A673 (cell line): Measurements from ENCODE around the gene PIM2. TPM values are rescaled to one million over a fixed set of nuclear protein-coding genes. Genes with fewer than 3 reads are reported as not detected.

Source experiments
- BruUV-seq: library from RNA; stranded (reverse); fragments of 400-500 nt; replicated peaks from 2 replicates; lab custom pipeline; 2021; lab: Mats Ljungman, UMichigan
- CTCF ChIA-PET: fragments of 300-600 bp; sonication (Branson Sonifier 250); formaldehyde crosslinking; loops from one replicate; lab custom pipeline; 2022; ENCODE audit warnings: antibody characterized with exemption; lab: Charles Lee
- POLR2A ChIA-PET: fragments of 300-600 bp; sonication (Branson Sonifier 250); formaldehyde crosslinking; loops from one replicate; lab custom pipeline; 2022; ENCODE audit warnings: antibody characterized with exemption; ENCODE audit not compliant: low non-redundant PET; lab: Charles Lee
- DNase-seq: peaks from one replicate; pipeline ENCODE4 v3.0.0-alpha.2; 2015; ENCODE audit warnings: low spot score
- H3K27ac ChIP-seq: fragments of 200-600 bp; sonication (generic); 2 replicates; pipeline ENCODE4 v1.5.1; 2016; ENCODE audit warnings: mixed run types, low read depth, mild to moderate bottlenecking, mixed read lengths, antibody characterized with exemption, low read length; ENCODE audit not compliant: poor library complexity, severe bottlenecking
- H3K27me3 ChIP-seq: fragments of 200-600 bp; sonication (generic); replicated peaks from 2 replicates; pipeline ENCODE4 v1.6.1; 2017; ENCODE audit warnings: mixed run types, low read depth, mild to moderate bottlenecking, mixed read lengths, antibody characterized with exemption, low read length; ENCODE audit not compliant: insufficient read depth, poor library complexity
- H3K36me3 ChIP-seq: fragments of 200-600 bp; sonication (generic); 2 replicates; pipeline ENCODE4 v1.6.1; 2016; ENCODE audit warnings: mixed run types, mild to moderate bottlenecking, mixed read lengths, antibody characterized with exemption, low read length; ENCODE audit not compliant: insufficient read depth, poor library complexity, severe bottlenecking
- H3K4me1 ChIP-seq: fragments of 200-600 bp; sonication (generic); 2 replicates; pipeline ENCODE4 v1.6.1; 2017; ENCODE audit warnings: mixed run types, mild to moderate bottlenecking, mixed read lengths, antibody characterized with exemption, low read length; ENCODE audit not compliant: insufficient read depth, poor library complexity, severe bottlenecking
- H3K4me3 ChIP-seq: fragments of 200-600 bp; sonication (generic); 2 replicates; pipeline ENCODE4 v1.5.1; 2016; ENCODE audit warnings: low read depth, mixed run types, mild to moderate bottlenecking, mixed read lengths, low read length; ENCODE audit not compliant: poor library complexity, severe bottlenecking
- H3K9me3 ChIP-seq: fragments of 200-600 bp; sonication (generic); 2 replicates; pipeline ENCODE4 v1.6.1; 2016; ENCODE audit warnings: mixed run types, low read depth, mild to moderate bottlenecking, mixed read lengths, antibody characterized with exemption, low read length; ENCODE audit not compliant: poor library complexity, severe bottlenecking
- CTCF ChIP-seq: fragments of 300-800, 200-600 bp; sonication (generic); conservative IDR thresholded peaks from 2 replicates; pipeline ENCODE4 v1.5.1; 2017; ENCODE audit warnings: low read depth, mild to moderate bottlenecking, antibody characterized with exemption, low read length, moderate library complexity, mixed read lengths
- EZH2 ChIP-seq: fragments of 200-600 bp; sonication (generic); IDR thresholded peaks from 2 replicates; pipeline ENCODE4 v1.6.1; 2017; ENCODE audit warnings: borderline replicate concordance, low read depth, mild to moderate bottlenecking, mixed read lengths, antibody characterized with exemption, low read length; ENCODE audit not compliant: poor library complexity, severe bottlenecking
- intact Hi-C: fragments of 100-400 bp; cut with micrococcal nuclease; formaldehyde crosslinking; loops from one replicate; pipeline ENCODE4 v1.10.0; 2022; ENCODE audit not compliant: unreplicated experiment
- total RNA-seq: library from RNA; stranded (reverse); gene quantifications from 2 replicates; pipeline ENCODE4 v1.2.3, GENCODE V29; 2021

Gene PIM2
- total RNA-seq, 1 experiment from 2014 or later = 19.9 TPM

- H3K9me3 ChIP-seq = no peaks in the 10 kb centered on the region
- no peak overlapping the region for H3K27ac ChIP-seq
- ChIA-PET CTCF (no interaction called here), POLR2A (interaction anchor here (0.6 kb wide), 1 partner anchor 52 kb away, joined by 4 read pairs; no protein-coding TSS in a partner anchor)
- intact Hi-C loops = loop anchor here (10.0 kb wide), 1 partner anchor 89 kb away; the partner anchor contains the start of gene HDAC6
- TF ChIP-seq CTCF (no peak), EZH2 (no peak)
- no TSS peak for BruUV-seq
- no peaks in the 10 kb centered on the region for H3K27me3 ChIP-seq
- H3K36me3 ChIP-seq = no peaks in the 10 kb centered on the region
- DNase-seq = no peak
- no peaks in the 10 kb centered on the region for H3K4me1 ChIP-seq
- no peak overlapping the region for H3K4me3 ChIP-seq
Observed at GRCh38 chrX:48893556-48894348, 25.1 kb downstream of the PIM2 start.

GRCh38 chrX:48892896-48893295, 25.9 kb downstream of the PIM2 start:
- Histone ChIP-seq H3K4me3 (no peak overlapping the region), H3K36me3 (no peaks in the 10 kb centered on the region), H3K27me3 (no peaks in the 10 kb centered on the region), H3K27ac (no peak overlapping the region), H3K4me1 (no peaks in the 10 kb centered on the region), H3K9me3 (no peaks in the 10 kb centered on the region)
- TF ChIP-seq CTCF (no peak), EZH2 (no peak)
- no peak for DNase-seq
- ChIA-PET CTCF (no interaction called here), POLR2A (no interaction called here)
- intact Hi-C loops = loop anchor here (10.0 kb wide), 1 partner anchor 88 kb away; the partner anchor contains the start of gene HDAC6
- BruUV-seq = no TSS peak

GRCh38 chrX:48891402-48892288, 27.2 kb downstream of the PIM2 start:
- Histone ChIP-seq H3K27ac (peak overlapping the region; percentile 54), H3K9me3 (no peaks in the 10 kb centered on the region), H3K4me3 (peak overlapping the region; percentile 55), H3K4me1 (no peaks in the 10 kb centered on the region), H3K36me3 (no peaks in the 10 kb centered on the region), H3K27me3 (no peaks in the 10 kb centered on the region)
- DNase-seq = peak; percentile 91
- CTCF ChIA-PET = interaction anchor here (0.6 kb wide), 1 partner anchor 14 kb away, joined by 3 read pairs; no protein-coding TSS in a partner anchor
- POLR2A ChIA-PET = interaction anchor here (0.6 kb wide), 1 partner anchor 41 kb away, joined by 5 read pairs; no protein-coding TSS in a partner anchor
- TF ChIP-seq CTCF (peak; percentile 52), EZH2 (no peak)
- intact Hi-C loops = loop anchor here (10.0 kb wide), 1 partner anchor 87 kb away; the partner anchor contains the start of gene HDAC6
- BruUV-seq = no TSS peak
